Colonic mucosa (tissue), 4 donors: ENCODE data around the gene BRSK2. TPM values are rescaled to one million over a fixed set of nuclear protein-coding genes. Genes with fewer than 3 reads are reported as not detected.

Source experiments
- DNase-seq: peaks from one replicate; pipeline ENCODE4 v3.0.0-alpha.2; 2020
- H3K27ac ChIP-seq: fragments of 200-600 bp; one replicate; pipeline ENCODE4 v1.8.0; 2021
- H3K27me3 ChIP-seq: fragments of 200-600 bp; one replicate; pipeline ENCODE4 v1.8.0; 2021
- H3K36me3 ChIP-seq: fragments of 200-600 bp; one replicate; pipeline ENCODE4 v1.8.0; 2021
- H3K4me1 ChIP-seq: fragments of 200-600 bp; one replicate; pipeline ENCODE4 v1.8.0; 2021; ENCODE audit warnings: mild to moderate bottlenecking
- H3K4me3 ChIP-seq: fragments of 200-600 bp; one replicate; pipeline ENCODE4 v1.8.0; 2021
- H3K9ac ChIP-seq, 2 donors: one replicate each; pipeline ENCODE4 v1.7.0; 2013; ENCODE audit warnings: control low read depth in 2 of 2, low read depth in 2 of 2, low read length in 2 of 2
- H3K9me3 ChIP-seq: fragments of 200-600 bp; one replicate; pipeline ENCODE4 v1.8.0; 2021
- CTCF ChIP-seq: fragments of 200-600 bp; IDR thresholded peaks from one replicate; pipeline ENCODE4 v1.8.0; 2022; ENCODE audit warnings: antibody characterized with exemption, mild to moderate bottlenecking
- intact Hi-C: fragments of 100-400 bp; cut with DNase I; formaldehyde crosslinking; loops from one replicate; pipeline ENCODE4 v1.14.1; 2022
- total RNA-seq, 2 donors: library from RNA; stranded (reverse); fragmentation: NEBNext Ultra II Directional in 1 of 2; extraction: Animal tissue kit (Norgen Biotek cat#: 25700) in 1 of 2; gene quantifications; one replicate each; pipeline ENCODE4 v1.2.1, GENCODE V29; 2021
- donor health status: healthy.
- donor health status: DM: no; HTN: no; CAD: no.
- donor health status: DM: no; HTN: no; CAD: no.

The BRSK2 gene
- total RNA-seq, 2 donors from 2014 or later = 0.52 to 1.2 TPM

DNA sequence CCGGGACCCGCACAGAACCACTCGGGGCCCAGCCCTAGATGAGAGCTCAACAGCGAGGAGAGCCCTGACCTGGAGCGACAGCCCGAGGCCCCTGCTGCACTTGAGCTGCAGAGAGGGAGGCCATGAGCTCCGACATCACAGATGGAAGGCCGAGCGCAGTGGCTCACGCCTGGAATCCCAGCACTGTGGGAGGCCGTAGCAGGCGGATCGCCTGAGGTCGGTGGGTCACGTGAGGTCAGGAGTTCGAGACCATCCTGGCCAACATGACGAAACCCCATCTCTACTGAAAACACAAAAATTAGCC is 13.8 kb upstream of the BRSK2 start:
- intact Hi-C loops = no loop called here
- Histone ChIP-seq H3K4me3 (no peak overlapping the region), H3K36me3 (no peaks in the 10 kb centered on the region), H3K9me3 (no peaks in the 10 kb centered on the region), H3K9ac (no peak overlapping the region), H3K4me1 (no peaks in the 10 kb centered on the region), H3K27me3 (no peaks in the 10 kb centered on the region), H3K27ac (no peak overlapping the region)
- DNase-seq = no peak
- no peak for TF ChIP-seq CTCF

GRCh38 chr11:1377231-1377780 is 12.4 kb upstream of the BRSK2 start:
- no peak for DNase-seq
- no peak overlapping the region for H3K9ac ChIP-seq
- no peak overlapping the region for H3K27ac ChIP-seq
- H3K4me3 ChIP-seq = no peak overlapping the region
- no peaks in the 10 kb centered on the region for H3K4me1 ChIP-seq
- H3K9me3 ChIP-seq = no peaks in the 10 kb centered on the region
- no peak for TF ChIP-seq CTCF
- no peaks in the 10 kb centered on the region for H3K36me3 ChIP-seq
- intact Hi-C loops = no loop called here
- no peaks in the 10 kb centered on the region for H3K27me3 ChIP-seq

GRCh38 chr11:1381793-1382425 is 7.8 kb upstream of the BRSK2 start:
- intact Hi-C loops = no loop called here
- Histone ChIP-seq H3K4me3 (no peak overlapping the region), H3K4me1 (no peaks in the 10 kb centered on the region), H3K27me3 (no peaks in the 10 kb centered on the region), H3K27ac (no peak overlapping the region), H3K9me3 (no peaks in the 10 kb centered on the region), H3K36me3 (no peaks in the 10 kb centered on the region), H3K9ac (no peak overlapping the region)
- DNase-seq = no peak
- TF ChIP-seq CTCF = no peak

GRCh38 chr11:1382429-1382828 is 7.3 kb upstream of the BRSK2 start:
- no peaks in the 10 kb centered on the region for H3K27me3 ChIP-seq
- H3K27ac ChIP-seq = no peak overlapping the region
- no peaks in the 10 kb centered on the region for H3K4me1 ChIP-seq
- H3K9me3 ChIP-seq = no peaks in the 10 kb centered on the region
- no peaks in the 10 kb centered on the region for H3K36me3 ChIP-seq
- intact Hi-C loops = no loop called here
- no peak for DNase-seq
- no peak overlapping the region for H3K4me3 ChIP-seq
- no peak overlapping the region for H3K9ac ChIP-seq
- TF ChIP-seq CTCF = no peak

- Histone ChIP-seq H3K27me3 (peaks cover 6% of the 10 kb centered on the region), H3K4me3 (peak overlapping the region; percentile 45), H3K4me1 (no peaks in the 10 kb centered on the region), H3K27ac (peak overlapping the region; percentile 34), H3K36me3 (no peaks in the 10 kb centered on the region), H3K9ac (peak overlapping the region in 1 of 2 donors; percentile 86), H3K9me3 (no peaks in the 10 kb centered on the region)
- TF ChIP-seq CTCF = no peak
- DNase-seq = peak; percentile 75
- intact Hi-C loops = no loop called here
These were observed 6.7 kb upstream of the BRSK2 start for GRCh38 chr11:1382831-1383607.
